ENCODE data around the gene NHLRC4. TPM values are rescaled to one million over a fixed set of nuclear protein-coding genes. Genes with fewer than 3 reads are reported as not detected.

The NHLRC4 gene
- total and polyA plus RNA-seq, 3 donors from 2014 or later, result 3.0 to 4.5 (median 4.5) TPM

- Histone ChIP-seq H3K27ac (no peak overlapping the region), H3K36me3 (ENCODE audit: low read depth, missing control alignments) (no peaks in the 10 kb centered on the region), H3K9me3 (no peaks in the 10 kb centered on the region), H3K4me3 (no peak overlapping the region), H3K4me1 (peaks cover 16% of the 10 kb centered on the region), H3K27me3 (no peaks in the 10 kb centered on the region)
- intact Hi-C loops (cut with DNase I; ENCODE audit: low total_unique reads), result no loop called here
- TF ChIP-seq POLR2A (IDR thresholded peaks at IDR 0.05) (no peak), CTCF (IDR thresholded peaks at IDR 0.05) (no peak)
- no peak for DNase-seq
- 91% methylated on average over 5 to 34 of the region's 39 CpGs for WGBS, 2 donors
These were observed 31.1 kb upstream of the NHLRC4 start for GRCh38 chr16:535446-536405.

- H3K27me3 ChIP-seq, result no peaks in the 10 kb centered on the region
- no peaks in the 10 kb centered on the region for H3K36me3 ChIP-seq (ENCODE audit: low read depth, missing control alignments)
- H3K4me3 ChIP-seq, result no peak overlapping the region
- peaks cover 16% of the 10 kb centered on the region for H3K4me1 ChIP-seq
- 90 to 94% methylated on average over 2 to 17 of the region's 17 CpGs for WGBS, 2 donors
- no peak for DNase-seq
- no peak overlapping the region for H3K27ac ChIP-seq
- TF ChIP-seq CTCF (IDR thresholded peaks at IDR 0.05), result no peak
- TF ChIP-seq POLR2A (IDR thresholded peaks at IDR 0.05), result no peak
- H3K9me3 ChIP-seq, result no peaks in the 10 kb centered on the region
- intact Hi-C loops (cut with DNase I; ENCODE audit: low total_unique reads), result no loop called here
These were observed 30.1 kb upstream of the NHLRC4 start for GRCh38 chr16:536746-537145.

- H3K9me3 ChIP-seq, result no peaks in the 10 kb centered on the region
These were observed 29.1 kb upstream of the NHLRC4 start for GRCh38 chr16:537415-538335.

GRCh38 chr16:539901-540530 is 26.8 kb upstream of the NHLRC4 start:
- Histone ChIP-seq H3K27me3 (no peaks in the 10 kb centered on the region), H3K4me3 (no peak overlapping the region), H3K27ac (no peak overlapping the region), H3K9me3 (no peaks in the 10 kb centered on the region), H3K4me1 (no peaks in the 10 kb centered on the region), H3K36me3 (ENCODE audit: low read depth, missing control alignments) (no peaks in the 10 kb centered on the region)
- intact Hi-C loops (cut with DNase I; ENCODE audit: low total_unique reads), result no loop called here
- DNase-seq, result no peak
- WGBS, 2 donors, result 92% methylated on average over 30 of the region's 34 CpGs
- TF ChIP-seq POLR2A (IDR thresholded peaks at IDR 0.05), result no peak

More at GRCh38 chr16:537415-538335, 29.1 kb upstream of the NHLRC4 start:
- WGBS, 2 donors, result 96% methylated on average over 52 to 60 of the region's 60 CpGs
- no peaks in the 10 kb centered on the region for H3K36me3 ChIP-seq (ENCODE audit: low read depth, missing control alignments)
- no peak for DNase-seq
- intact Hi-C loops (cut with DNase I; ENCODE audit: low total_unique reads), result no loop called here
- no peak overlapping the region for H3K27ac ChIP-seq
- peaks cover 16% of the 10 kb centered on the region for H3K4me1 ChIP-seq
- no peak overlapping the region for H3K4me3 ChIP-seq
- H3K27me3 ChIP-seq, result no peaks in the 10 kb centered on the region
- TF ChIP-seq POLR2A (IDR thresholded peaks at IDR 0.05) (no peak), CTCF (IDR thresholded peaks at IDR 0.05) (no peak)
